Uterus (tissue), 4 donors: Measurements from ENCODE around the gene INPP5F. TPM values are rescaled to one million over a fixed set of nuclear protein-coding genes. Genes with fewer than 3 reads are reported as not detected.

Source experiments
- DNase-seq, 2 donors: peaks; one replicate each; pipeline ENCODE4 v3.0.0-alpha.2; 2019 to 2020
- H3K27ac ChIP-seq, 2 donors: fragments of 200-600 bp; sonication (generic); 1 replicate in 1 of 2; 2 replicates in 1 of 2; pipeline ENCODE4 v1.5.1; 2016 to 2018
- H3K27me3 ChIP-seq, 2 donors: fragments of 200-600 bp; sonication (generic); one replicate each; pipeline ENCODE4 v1.5.1; 2018 to 2019; ENCODE audit warnings: control low read depth in 1 of 2
- H3K36me3 ChIP-seq, 2 donors: fragments of 200-600 bp; sonication (generic); one replicate each; pipeline ENCODE4 v1.5.1; 2019; ENCODE audit warnings: control low read depth in 1 of 2
- H3K4me1 ChIP-seq, 2 donors: fragments of 200-600 bp; sonication (generic); one replicate each; pipeline ENCODE4 v1.5.1; 2018 to 2019; ENCODE audit warnings: control low read depth in 1 of 2
- H3K4me3 ChIP-seq, 2 donors: fragments of 200-600 bp; sonication (generic); 1 replicate in 1 of 2; 2 replicates in 1 of 2; pipeline ENCODE4 v1.5.1; 2018 to 2019; ENCODE audit warnings: mild to moderate bottlenecking in 1 of 2
- H3K9me3 ChIP-seq, 2 donors: fragments of 200-600 bp; sonication (generic); one replicate each; pipeline ENCODE4 v1.5.1; 2019; ENCODE audit warnings: control low read depth in 1 of 2
- CTCF ChIP-seq, 4 experiments: fragments of 200-600 bp in 2 of 4; fragments of 450-650 bp in 2 of 4; sonication (generic) in 2 of 4; IDR thresholded peaks; one replicate each; pipeline ENCODE4 v1.5.1; 2016 to 2019; ENCODE audit warnings: antibody characterized with exemption in 4 of 4, mild to moderate bottlenecking in 2 of 4, moderate library complexity in 1 of 4
- POLR2A ChIP-seq, 2 donors: fragments of 450-650 bp; IDR thresholded peaks; one replicate each; pipeline ENCODE4 v1.6.1; 2016; ENCODE audit warnings: antibody characterized with exemption in 2 of 2, mild to moderate bottlenecking in 1 of 2, moderate library complexity in 1 of 2
- intact Hi-C: fragments of 100-400 bp; cut with DNase I; formaldehyde crosslinking; loops from one replicate; pipeline ENCODE4 v1.15.1; 2023; ENCODE audit warnings: low total_unique reads
- total RNA-seq, 4 donors: library from RNA; depleted of rRNA in 3 of 4; stranded (reverse); fragments of >200 nt in 3 of 4; gene quantifications; one replicate each; pipeline versions ENCODE4 v1.1.0 to v1.2.4, GENCODE V29; 2014 to 2023
- donor health status: DM: yes; HTN: yes; CAD: no.

INPP5F gene
- total RNA-seq, 4 donors from 2014 or later, result 14.3 to 67.3 (median 27.8) TPM

GRCh38 chr10:119715628-119716505, 10.0 kb upstream of the INPP5F start:
- H3K4me1 ChIP-seq, result no peaks in the 10 kb centered on the region
- no peaks in the 10 kb centered on the region for H3K36me3 ChIP-seq
- TF ChIP-seq CTCF (IDR thresholded peaks at IDR 0.05), result no peak
- TF ChIP-seq POLR2A (IDR thresholded peaks at IDR 0.05), result no peak
- no peak for DNase-seq
- H3K9me3 ChIP-seq, result no peaks in the 10 kb centered on the region
- H3K27me3 ChIP-seq, result no peaks in the 10 kb centered on the region
- no peak overlapping the region for H3K27ac ChIP-seq
- intact Hi-C loops, result no loop called here
- H3K4me3 ChIP-seq, result no peak overlapping the region

GRCh38 chr10:119723161-119723560, 2.7 kb upstream of the INPP5F start:
- H3K9me3 ChIP-seq, result no peaks in the 10 kb centered on the region
- no peak overlapping the region for H3K4me3 ChIP-seq
- intact Hi-C loops, result no loop called here
- no peaks in the 10 kb centered on the region for H3K36me3 ChIP-seq
- H3K27me3 ChIP-seq, result no peaks in the 10 kb centered on the region
- no peak for TF ChIP-seq POLR2A (IDR thresholded peaks at IDR 0.05)
- no peak for TF ChIP-seq CTCF (IDR thresholded peaks at IDR 0.05)
- peaks cover 0 to 2% of the 10 kb centered on the region in 2 donors for H3K4me1 ChIP-seq
- no peak overlapping the region for H3K27ac ChIP-seq
- DNase-seq, result no peak

DNA sequence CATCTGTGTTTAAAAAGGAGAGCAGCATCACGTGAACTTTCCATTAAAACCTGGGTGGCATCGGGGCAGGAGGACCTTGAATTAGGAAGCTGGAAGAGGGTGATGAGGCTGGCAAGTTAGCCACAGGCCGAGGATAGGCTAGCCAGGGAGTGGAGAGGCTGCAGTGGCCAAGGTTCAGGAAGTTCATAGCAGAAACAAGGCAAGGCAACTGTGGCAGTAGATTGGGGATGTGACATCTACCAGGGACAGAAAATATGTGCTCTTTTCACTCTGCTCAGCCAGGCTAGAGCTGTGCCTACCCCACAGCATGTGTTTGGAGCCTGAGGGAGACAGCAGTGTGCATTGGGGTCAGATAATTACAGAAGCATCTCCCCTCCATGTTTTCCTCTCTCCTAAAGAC, 2.2 kb upstream of the INPP5F start:
- H3K27ac ChIP-seq, result no peak overlapping the region
- DNase-seq, result no peak
- H3K4me3 ChIP-seq, result no peak overlapping the region
- intact Hi-C loops, result no loop called here
- H3K4me1 ChIP-seq, result peaks cover 0 to 5% of the 10 kb centered on the region in 2 donors
- no peaks in the 10 kb centered on the region for H3K36me3 ChIP-seq
- TF ChIP-seq CTCF (IDR thresholded peaks at IDR 0.05), result no peak
- no peak for TF ChIP-seq POLR2A (IDR thresholded peaks at IDR 0.05)
- no peaks in the 10 kb centered on the region for H3K9me3 ChIP-seq
- H3K27me3 ChIP-seq, result no peaks in the 10 kb centered on the region

DNA sequence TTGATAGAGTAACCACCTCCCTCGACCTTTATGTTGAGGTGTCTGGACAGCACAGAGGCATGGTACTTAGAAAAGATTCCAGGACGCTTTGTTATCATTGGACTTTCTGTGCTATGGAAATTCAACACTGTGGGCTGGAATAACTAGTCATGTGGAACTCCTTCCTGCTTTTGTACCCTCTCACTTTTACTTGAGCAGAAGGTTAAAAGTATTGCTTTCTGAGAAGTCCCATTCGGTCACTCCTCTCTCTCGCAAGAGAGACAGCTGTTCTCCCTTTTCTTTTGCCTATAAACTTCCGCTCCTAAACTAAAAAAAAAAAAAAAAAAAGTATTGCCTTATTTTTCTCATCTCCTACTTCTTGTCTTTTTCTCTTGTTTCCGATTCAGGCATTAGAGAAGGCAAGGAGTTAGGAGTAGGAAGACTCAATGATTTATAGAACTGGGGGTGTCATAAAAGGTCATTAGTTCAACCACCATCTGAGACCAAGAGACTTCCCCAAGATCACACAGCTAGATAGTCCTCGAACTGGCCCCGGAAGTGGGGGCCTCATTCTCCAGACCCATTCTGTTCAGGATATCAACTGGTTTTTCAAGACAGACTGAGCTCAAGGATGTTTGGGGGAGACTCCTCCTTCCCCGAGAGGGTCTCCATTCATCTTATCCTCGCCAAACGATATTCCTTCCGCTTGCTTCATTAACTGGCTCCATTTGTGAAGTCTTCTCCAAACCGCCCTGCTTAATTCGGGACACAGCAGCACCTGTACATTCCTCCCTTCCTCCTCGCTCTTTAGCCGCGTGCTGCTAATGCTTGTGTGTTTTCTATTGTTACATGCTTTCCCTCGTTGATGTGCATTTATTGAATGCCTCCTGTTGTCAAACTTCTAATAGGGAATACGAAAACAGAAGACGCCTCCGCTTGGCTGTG, 995 bp upstream of the INPP5F start:
- peaks cover 0 to 5% of the 10 kb centered on the region in 2 donors for H3K4me1 ChIP-seq
- no peaks in the 10 kb centered on the region for H3K9me3 ChIP-seq
- H3K27me3 ChIP-seq, result no peaks in the 10 kb centered on the region
- no peaks in the 10 kb centered on the region for H3K36me3 ChIP-seq
- peak overlapping the region; percentile 94 to 96 for H3K27ac ChIP-seq
- peak overlapping the region; percentile 73 to 98 for H3K4me3 ChIP-seq
- TF ChIP-seq POLR2A (IDR thresholded peaks at IDR 0.05) (no peak), CTCF (IDR thresholded peaks at IDR 0.05) (no peak)
- no peak for DNase-seq
- intact Hi-C loops, result no loop called here

DNA sequence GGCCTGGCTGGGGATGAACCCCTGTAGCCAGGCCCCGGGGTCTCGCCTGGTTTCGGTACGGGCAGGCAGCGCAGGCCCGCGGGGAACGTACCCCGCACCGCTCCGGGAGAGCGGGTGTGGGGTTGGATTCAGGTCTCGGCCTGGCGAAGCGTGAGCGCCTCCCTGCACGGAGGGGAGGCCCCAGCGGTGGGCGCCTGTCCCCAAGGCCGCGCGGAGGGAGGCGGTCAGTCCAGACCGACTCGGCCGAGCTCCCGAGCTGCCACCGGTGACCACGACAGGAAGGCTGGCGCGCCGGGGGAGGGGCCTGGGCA, 378 bp upstream of the INPP5F start:
- H3K36me3 ChIP-seq, result no peaks in the 10 kb centered on the region
- peaks cover 0 to 5% of the 10 kb centered on the region in 2 donors for H3K4me1 ChIP-seq
- intact Hi-C loops, result no loop called here
- no peak for DNase-seq
- no peaks in the 10 kb centered on the region for H3K27me3 ChIP-seq
- no peaks in the 10 kb centered on the region for H3K9me3 ChIP-seq
- TF ChIP-seq POLR2A (IDR thresholded peaks at IDR 0.05), result peak; percentile 72 to 78
- TF ChIP-seq CTCF (IDR thresholded peaks at IDR 0.05), result no peak
- H3K27ac ChIP-seq, result peak overlapping the region; percentile 94 to 96
- peak overlapping the region; percentile 73 to 98 for H3K4me3 ChIP-seq
